Astrocyte of the spinal cord (primary cell): ENCODE results near the gene SPNS2.

Experiments
- DNase-seq: peaks from one replicate; pipeline ENCODE4 v3.0.0; 2011; ENCODE audit warnings: low read depth, low spot score
- H3K4me3 ChIP-seq: 2 replicates; pipeline ENCODE4 v1.5.1; 2011; ENCODE audit warnings: low read depth, mild to moderate bottlenecking, low read length, moderate library complexity
- in situ Hi-C: cut with HindIII; loops from 2 replicates; pipeline ENCODE4 v1.10.0; 2017; ENCODE audit warnings: low sequenced_read_pairs
- TF ChIP-seq, protein P1 (sequence below): IDR thresholded peaks from 2 replicates; pipeline ENCODE4 v1.5.1; 2012; ENCODE audit warnings: low read depth, mild to moderate bottlenecking, low read length, inconsistent platforms

The SPNS2 gene

DNA sequence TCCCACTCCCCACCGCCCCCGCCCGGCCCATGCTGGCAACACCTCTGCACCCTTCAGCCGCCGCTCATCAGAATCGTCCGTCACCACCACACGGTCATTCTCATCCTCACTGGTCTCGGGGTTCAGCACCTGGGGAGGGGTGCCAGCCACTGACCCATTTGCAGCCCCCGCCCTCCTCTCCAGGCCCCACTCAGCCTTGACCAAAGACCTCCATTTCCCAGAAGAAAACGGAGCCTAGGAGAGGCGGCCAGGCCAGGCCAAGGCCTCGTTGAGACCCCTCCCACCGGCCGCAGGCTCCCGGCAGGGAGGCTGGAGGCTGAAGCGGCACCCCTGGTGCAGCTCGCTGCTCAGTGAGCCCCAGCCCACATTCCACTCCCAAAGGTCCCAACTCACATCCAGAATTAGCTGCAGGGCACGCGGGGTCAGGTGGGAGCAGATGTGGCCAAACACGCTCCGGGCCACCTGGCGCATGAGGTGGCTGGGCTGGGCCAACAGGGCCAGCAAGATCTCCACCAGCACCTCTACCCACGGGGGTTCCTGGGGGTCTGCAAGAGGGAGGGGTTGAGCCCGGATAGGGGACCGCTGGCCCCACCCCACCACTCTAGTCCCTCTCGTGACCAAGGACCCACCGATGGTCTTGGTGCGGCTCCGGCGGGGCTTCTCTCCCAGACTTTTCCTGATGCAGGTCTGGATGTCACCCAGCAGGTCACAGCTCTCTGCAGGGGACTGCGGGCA is 46.7 kb downstream of the SPNS2 start:
- H3K4me3 ChIP-seq, result no peak overlapping the region
- no peak for DNase-seq
- in situ Hi-C loops, result no loop called here
- TF ChIP-seq, protein P1, sequence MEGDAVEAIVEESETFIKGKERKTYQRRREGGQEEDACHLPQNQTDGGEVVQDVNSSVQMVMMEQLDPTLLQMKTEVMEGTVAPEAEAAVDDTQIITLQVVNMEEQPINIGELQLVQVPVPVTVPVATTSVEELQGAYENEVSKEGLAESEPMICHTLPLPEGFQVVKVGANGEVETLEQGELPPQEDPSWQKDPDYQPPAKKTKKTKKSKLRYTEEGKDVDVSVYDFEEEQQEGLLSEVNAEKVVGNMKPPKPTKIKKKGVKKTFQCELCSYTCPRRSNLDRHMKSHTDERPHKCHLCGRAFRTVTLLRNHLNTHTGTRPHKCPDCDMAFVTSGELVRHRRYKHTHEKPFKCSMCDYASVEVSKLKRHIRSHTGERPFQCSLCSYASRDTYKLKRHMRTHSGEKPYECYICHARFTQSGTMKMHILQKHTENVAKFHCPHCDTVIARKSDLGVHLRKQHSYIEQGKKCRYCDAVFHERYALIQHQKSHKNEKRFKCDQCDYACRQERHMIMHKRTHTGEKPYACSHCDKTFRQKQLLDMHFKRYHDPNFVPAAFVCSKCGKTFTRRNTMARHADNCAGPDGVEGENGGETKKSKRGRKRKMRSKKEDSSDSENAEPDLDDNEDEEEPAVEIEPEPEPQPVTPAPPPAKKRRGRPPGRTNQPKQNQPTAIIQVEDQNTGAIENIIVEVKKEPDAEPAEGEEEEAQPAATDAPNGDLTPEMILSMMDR, result no peak

DNA sequence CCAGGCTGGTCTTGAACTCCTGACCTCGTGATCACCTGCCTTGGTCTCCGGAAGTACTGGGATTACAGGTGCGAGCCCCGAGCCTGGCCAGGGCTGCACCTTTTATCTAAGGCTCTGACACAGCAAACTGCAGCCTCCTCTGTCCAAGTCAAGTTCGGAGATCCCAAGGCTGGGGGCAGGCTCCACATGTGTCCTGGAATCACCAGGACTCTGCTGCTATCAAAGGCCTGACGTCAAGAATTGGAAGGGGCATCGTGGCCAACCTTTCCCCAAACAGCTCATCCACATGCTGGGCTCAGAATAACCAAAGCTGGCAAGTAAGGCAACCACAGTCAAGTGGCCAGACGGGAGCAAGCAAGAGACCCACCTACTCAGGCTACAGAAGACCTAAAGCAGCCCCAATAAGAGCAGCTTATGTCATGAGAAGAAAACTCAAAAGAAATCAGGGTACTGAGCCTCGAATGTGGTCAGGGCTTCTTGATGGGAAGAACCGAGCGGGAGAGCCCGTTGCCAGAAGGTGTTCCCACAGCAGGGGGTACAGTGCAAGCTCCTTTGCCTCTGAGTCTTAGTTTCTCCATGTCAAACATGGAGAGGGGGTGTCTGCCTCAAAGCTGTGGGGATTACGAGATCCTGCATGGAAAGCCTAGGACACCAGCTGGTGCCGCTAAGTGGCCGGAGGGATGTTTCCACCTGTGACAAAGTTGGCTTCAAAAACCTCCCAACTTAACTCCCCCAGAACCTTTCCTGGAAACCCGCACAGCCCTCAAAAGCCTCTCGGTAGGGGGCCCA is 48.6 kb downstream of the SPNS2 start:
- in situ Hi-C loops, result no loop called here
- DNase-seq, result no peak
- no peak overlapping the region for H3K4me3 ChIP-seq
- TF ChIP-seq, protein P1, result no peak

DNA sequence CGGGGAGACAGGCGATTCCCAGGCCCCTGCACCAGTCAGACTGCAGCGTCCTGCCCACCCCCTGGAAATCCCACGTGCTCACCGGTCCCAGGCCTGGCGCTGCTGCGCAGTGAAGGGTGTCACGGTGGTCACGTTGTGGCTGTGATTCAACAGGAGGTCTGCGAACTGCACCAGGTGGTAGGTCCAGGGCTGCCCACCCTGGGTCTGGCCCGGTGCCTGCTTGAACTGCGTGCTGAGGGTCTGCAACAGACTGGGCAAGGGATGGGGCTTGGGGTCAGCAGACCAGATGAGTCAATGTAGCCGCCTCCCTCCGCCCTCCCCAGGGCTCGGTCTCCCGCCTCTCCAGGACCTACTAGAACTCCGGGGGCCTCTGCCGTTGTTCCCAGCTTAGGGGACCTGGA is 49.4 kb downstream of the SPNS2 start:
- DNase-seq, result no peak
- TF ChIP-seq, protein P1, result no peak
- H3K4me3 ChIP-seq, result no peak overlapping the region
- in situ Hi-C loops, result no loop called here

DNA sequence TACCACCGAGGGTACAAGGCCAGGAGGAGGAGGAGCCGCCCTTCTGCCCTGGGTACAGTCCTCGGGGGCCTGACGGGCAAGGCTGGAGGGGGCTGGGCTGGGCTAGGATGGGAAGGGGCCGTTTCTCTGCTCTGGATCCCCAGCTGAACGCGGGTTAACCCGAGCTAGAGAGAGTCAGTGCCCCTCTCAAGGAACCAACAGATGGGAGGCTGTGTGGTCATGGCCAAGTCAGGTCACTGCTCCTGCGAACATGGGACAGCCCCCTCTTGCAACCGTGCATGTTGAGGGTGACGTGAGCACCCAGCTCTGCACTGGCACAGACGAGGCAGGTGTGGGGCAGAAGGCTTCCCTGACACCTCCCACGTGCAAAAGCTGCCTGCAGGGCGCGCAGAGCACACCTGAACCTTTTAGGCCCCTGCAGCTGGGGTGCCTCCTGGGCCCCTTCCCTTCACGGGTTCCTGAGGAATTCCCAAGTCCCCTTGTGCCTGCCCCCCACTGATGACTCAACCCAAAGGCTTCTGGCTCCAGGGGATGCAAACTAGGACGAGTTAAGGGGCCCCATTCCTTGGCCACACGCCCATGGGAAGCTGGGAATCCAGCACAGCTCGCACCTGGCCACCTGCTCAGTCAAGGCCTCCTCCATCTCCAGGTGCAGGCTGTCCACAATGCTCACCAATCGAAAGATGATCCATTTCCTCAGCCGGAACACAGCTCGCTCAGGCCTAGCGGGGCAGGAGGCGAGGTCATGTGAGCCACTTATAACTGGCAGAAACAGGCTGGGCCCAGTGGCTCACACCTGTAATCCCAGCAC is 50.2 kb downstream of the SPNS2 start:
- in situ Hi-C loops, result no loop called here
- no peak for DNase-seq
- no peak overlapping the region for H3K4me3 ChIP-seq
- TF ChIP-seq, protein P1, result no peak

DNA sequence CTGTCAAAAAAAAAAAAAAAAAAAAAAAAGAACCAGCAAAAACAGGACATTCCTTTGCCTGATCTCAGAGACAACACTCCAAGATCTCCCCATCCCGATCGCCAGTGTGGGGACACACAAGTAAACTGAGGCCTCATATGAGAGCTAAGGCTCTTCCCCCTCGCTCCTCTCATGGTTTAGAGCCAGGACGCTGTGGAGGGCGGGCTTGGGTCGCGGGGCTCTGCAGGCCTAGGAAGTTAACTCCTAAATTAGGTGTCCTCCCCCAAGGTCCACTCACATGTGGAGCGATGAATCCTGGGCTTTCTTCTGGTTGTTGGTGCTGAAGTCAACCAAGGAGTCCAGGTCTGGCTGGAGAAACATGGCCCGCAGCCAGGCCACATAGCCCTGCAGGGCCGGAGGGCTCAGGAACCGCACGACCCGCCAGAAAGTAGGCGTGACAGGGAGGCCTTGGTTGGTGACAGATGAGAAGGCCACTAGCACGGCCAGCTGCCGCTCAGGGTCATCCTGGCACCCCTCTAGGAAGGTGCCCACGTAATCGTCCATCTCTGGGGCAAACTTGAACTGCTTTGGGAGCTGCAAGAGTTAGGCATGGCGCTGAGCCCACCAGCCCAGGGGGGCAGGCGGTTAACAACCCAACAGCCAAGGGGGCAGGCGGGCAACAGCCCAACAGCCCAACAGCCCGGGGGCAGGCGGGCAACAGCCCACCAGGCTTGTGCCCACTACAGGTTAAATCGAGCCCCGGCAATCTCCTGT is 51.3 kb downstream of the SPNS2 start:
- in situ Hi-C loops, result no loop called here
- no peak for DNase-seq
- no peak overlapping the region for H3K4me3 ChIP-seq
- TF ChIP-seq, protein P1, result no peak

DNA sequence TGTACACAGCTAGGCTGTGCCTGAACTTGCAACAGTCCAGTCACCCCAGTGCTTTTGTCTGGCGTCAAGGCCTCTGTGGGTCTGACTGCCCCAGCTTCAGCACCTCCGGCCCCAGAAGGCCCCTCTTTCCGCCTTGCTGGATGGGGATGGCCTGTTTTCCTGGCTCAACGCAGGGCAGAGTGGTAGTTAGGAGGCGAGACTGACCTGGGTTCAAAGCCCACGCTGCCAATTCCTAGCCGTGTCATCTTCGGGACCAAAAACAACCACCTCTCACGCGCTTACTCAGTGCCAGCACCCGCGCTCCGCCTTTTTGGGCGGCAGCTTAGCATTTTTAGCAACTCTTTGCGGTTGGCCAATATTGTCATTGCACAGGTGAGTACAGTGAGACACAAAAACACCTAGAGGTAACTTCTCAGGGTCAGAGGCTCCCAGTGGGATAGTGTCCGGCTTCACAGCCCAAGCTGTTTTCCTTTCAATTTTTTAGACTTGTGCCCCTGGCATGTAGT is 51.9 kb downstream of the SPNS2 start:
- H3K4me3 ChIP-seq, result no peak overlapping the region
- in situ Hi-C loops, result no loop called here
- TF ChIP-seq, protein P1, result no peak
- DNase-seq, result no peak
